ENCODE results near the gene YIPF1. TPM values are rescaled to one million over a fixed set of nuclear protein-coding genes. Genes with fewer than 3 reads are reported as not detected.
"Not testable (repeated sequence)": the region's sequence is repeated elsewhere in the genome, so short reads cannot be mapped to it uniquely, and the experiment has no call there.

Gene YIPF1
- total RNA-seq, 1 donor from 2014 or later, result 9.1 TPM

DNA sequence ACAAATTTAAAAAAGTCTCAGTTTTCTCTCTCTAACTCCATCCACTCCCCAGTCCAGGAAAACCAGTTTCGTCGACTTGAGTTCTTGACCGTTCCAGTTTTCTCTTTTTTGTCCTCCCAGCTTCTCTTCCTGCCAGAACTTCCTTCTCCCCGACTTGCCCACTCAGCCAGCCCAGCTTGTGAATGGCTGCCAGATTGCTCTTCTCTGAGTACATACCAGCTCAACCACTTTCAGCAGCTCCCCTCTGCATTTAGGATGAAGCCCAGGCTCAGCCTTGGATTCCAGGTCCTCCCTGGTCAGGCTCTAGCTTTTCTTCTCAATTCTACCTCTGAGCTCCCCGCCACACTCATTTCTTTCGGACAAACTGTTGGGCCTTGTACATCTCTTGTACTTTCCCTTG is 5.8 kb upstream of the YIPF1 start:
- no peak for DNase-seq (ENCODE audit: low spot score)

DNA sequence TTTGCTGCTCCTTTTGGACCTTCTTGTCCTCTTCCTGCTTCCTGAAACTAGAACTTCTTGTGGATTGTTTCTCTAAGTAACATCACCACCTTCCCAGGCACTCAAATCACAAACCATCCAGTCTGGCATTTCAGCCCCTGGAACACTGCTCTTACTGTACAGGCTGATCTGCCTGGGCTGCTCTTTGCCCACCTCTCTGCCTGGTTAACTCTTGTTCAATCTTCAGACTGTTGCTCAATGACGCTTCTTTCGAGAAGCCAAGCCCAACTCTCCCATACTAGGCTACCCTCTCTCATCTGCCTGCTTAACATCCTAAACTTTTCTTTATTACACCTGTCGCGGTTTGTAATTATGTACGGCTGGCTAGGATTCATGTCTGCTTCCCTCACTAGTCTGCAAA is 5.0 kb upstream of the YIPF1 start:
- no peak for DNase-seq (ENCODE audit: low spot score)

DNA sequence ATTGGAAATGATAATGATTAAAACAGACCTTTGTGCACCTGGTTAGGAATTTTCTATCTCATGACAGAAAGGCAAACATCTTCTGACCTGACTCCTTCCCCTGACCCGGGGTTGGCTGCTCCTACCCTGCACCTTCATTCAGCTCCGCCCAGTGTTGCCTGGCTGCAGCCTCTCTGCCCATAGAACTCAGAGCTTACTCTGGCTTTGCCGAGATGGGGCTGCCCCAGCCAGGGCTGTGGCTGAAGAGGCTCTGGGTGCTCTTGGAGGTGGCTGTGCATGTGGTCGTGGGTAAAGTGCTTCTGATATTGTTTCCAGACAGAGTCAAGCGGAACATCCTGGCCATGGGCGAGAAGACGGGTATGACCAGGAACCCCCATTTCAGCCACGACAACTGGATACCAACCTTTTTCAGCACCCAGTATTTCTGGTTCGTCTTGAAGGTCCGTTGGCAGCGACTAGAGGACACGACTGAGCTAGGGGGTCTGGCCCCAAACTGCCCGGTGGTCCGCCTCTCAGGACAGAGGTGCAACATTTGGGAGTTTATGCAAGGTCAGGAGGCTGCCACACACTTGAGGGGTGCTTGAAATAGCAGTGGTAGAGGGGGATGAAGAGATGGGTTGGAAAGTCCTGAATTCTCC is 4.5 kb upstream of the YIPF1 start, which contains the start of gene DIO1:
Gene DIO1 (plus strand): TSS at position 189 of the 638 bp plus-strand sequence. CDS start 24 bp downstream, at position 213.
- no peak for DNase-seq (ENCODE audit: low spot score)

DNA sequence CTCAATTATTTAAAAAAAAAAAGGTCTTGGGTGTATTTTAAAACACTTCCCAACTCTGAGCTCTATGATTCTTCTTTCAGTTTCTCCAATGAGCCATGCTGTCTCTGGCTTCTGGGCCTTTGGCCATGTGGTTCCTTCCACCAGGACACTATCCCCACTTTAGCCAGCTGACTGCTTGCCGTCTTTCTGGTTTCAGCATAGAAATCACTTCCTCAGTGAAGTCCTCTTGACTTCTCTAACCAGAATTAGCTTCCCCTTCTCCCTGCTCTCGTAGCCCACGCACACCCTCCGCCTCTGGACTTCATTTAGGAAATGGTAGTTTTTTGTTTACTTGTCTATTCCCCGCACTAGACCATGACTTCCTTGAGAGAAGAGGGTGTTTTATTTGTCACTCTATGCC is 3.3 kb upstream of the YIPF1 start:
- peak; percentile 41 for DNase-seq (ENCODE audit: low spot score)

DNA sequence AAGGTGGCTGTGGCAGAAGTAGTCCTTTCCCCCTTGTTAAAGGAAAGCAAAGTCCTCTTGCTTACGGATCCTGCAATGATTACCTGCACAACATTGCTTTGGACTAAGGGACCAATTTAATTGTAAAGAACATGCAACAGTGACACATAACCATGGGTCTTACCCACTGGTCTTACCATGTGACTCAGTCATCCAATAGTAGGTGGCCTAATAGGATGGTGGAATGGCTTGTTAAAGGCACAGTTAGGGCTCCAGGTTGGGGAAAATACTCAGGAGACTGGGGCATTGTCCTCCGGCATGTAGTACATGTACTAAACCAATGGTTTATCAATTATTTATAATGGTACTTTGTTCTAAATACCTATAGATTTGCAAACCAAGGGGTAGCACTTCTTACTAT is 2.1 kb upstream of the YIPF1 start:
- no peak for DNase-seq (ENCODE audit: low spot score)

DNA sequence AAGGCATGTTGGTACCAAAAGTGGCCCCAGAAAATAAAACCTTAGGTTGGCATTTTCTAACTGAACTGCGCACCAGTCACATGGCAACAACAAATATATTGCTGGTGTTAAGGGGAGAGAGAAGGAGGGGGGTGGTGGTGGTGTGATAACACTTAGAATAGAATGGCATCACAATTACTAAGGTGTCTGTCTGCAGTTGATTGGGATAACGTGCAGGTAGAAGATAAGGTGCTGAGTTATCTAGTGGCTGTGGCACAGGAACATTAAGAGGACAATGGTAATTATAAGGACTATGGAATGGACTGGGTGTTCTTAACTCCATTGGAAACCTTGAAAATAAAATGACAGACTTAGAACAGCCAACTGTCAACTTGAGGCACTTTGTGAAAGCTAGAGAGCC is 1.4 kb upstream of the YIPF1 start:
- no peak for DNase-seq (ENCODE audit: low spot score)

DNA sequence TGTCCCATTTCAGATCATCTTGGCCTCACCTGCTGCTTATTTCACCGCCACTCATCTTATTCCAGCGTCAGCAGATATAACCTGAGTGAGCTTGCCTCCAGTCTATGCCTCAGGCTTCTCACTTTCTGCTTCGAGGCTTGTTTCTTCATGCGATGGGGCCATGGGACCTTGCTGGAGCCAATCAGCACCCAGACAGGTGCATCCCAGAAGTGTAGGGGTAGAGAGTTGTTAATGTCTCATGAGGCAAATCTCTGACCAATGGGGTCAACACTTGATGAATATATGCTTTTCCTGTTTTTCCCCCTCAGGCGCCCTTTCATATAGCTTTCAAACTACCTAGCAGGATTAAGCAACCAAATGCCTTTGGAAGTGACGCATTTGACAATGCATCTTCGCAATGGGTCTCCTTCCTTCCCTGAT is 935 bp upstream of the YIPF1 start:
- DNase-seq (ENCODE audit: low spot score), result no peak

DNA sequence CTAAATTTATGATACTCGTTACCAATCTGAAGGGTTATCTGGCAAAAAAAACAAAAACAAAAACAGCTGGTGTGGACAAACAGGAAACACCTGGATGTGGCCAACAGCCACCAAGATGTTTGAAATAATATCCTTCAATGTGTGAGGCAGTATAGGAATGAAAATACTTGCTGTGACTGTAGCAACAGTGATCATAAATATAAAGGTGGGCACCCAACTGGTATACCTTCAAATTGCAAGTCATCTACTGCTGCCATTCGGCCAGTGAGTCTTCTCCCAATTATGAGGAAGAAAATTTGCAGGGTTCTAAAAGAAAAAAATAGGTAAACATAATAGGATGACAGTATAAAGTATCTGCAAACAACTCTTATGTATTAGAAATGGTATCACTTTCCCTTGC is 916 bp downstream of the YIPF1 start:
- no peak for DNase-seq (ENCODE audit: low spot score)

DNA sequence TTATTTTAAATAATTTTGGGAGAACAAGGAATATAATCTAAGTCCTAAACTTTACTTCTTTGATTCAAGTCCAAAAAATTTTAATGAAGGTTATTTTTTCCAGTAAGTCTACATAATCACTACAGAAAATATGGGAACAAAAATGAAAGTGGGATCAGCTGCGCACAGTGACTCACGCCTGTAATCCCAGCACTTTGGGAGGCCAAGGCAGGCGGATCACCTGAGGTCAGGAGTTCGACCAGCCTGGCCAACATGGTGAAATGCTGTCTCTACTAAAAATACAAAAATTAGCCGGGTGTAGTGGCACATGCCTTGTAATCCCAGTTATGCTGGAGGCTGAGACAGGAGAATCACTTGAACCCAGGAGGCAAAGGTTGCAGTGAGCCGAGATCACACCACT is 6.0 kb downstream of the YIPF1 start:
- DNase-seq (ENCODE audit: low spot score), result not testable (repeated sequence)

DNA sequence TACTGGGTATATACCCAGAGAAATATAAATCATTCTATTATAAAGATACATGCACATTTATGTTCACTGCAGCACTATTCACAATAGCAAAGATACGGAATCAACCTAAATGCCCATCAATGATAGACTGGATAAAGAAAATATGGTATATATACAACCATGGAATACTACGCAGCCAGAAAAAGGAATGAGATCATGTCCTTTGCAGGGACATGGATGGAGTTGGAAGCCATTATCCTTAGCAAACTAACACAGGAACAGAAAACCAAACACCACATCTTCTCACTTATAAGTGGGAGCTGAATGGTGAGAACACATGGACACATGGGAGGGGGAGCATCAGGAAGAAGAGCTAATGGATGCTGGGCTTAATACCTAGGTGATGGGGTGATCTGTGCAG is 7.7 kb downstream of the YIPF1 start:
- DNase-seq (ENCODE audit: low spot score), result not testable (repeated sequence)

DNA sequence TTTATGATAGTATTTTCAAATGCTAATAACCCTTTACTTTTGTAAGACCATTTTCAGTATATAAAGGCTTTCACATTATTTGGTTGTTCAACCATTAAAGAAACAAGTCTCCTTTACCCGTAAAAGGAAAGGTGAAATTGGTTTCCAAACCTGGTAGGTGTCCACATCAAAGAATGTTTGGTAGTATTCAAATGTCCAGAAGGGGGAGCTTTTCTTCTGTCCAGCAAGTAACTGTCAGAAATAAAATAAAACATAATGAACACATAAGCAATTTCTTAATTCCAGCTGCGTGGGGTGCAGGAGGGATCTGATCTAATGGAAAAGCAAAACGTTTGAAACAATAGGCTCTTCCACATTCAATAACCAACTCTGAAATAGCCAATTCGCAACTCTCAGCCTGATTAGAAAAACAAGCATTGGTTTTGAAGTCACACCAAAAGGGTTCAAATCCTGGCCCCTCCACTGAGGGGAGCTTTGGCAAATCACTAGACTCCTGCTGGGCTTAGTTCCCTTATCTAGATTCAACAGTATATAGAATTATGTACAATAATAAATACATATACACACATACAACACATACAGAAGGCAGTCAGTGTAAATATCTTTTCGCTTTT is 11.0 kb downstream of the YIPF1 start:
- peak; percentile 39 for DNase-seq (ENCODE audit: low spot score)

DNA sequence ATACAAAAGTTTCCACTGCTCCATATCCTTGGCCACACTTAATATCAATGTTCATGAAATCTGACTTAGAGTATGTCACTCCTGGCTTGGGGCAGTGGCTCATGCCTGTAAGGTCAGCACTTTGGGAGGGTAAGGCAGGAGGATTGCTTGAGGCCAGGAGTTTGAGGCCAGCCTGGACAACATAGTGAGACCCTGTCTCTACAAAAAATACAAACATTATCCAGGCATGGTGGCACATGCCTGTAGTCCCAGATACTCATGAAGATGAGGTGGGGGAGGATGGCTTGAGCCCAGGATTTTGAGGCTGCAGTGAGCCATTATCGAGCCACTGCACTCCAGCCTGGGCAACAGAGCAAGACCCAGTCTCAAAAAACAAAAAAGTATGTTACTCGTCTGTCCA is 14.4 kb downstream of the YIPF1 start:
- not testable (repeated sequence) for DNase-seq (ENCODE audit: low spot score)

DNA sequence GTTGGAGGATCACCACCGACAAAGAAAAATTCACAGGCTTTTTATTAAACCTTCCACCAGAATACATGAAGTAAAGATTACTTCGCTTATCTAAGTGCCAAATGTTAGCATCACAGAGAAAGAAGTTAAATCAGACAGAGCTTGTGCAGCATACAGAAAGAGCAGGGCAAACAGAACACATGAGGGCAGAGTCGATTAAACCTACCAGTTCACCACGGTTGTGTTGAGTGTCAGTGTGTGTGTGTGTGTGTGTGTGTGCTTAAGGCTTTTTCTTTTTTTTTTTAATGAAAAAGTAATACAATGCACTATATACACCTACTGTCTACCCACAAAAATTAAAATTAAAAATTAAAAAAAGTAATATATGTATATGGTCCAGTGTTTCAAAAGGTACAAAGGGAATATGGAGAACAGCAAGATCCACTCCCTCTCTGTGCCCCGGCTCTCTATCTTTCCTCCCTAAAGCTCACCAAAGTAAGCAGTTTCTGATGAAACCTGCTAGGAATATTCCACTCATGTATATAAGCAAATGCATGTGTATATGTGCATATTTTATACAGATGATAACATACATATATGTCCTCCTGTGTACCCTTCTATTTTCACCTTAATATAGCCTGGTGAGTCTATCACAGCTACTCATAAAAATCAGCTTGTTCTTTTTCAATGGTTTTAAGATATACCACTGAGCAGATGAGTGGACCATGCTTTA is 17.7 kb downstream of the YIPF1 start:
- peak; percentile 39 for DNase-seq (ENCODE audit: low spot score)

DNA sequence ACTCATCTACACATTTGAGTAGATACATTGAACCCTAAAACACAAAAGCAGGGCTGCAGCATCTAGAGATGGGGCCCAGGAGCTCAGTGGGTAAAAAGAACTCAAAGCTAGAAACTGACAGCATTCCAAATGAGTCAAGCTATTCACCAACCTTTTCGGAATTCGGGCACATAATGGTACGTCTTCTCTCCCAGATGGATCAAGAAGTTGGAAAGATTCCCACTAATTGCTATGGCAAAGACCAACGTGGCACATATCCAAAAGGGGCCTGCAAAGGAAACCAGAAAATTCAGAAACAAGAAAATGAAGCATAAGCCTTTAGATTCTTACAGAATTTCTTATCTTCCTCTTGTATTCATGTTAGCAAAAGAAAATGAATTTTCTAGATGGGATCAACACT is 18.4 kb downstream of the YIPF1 start:
- peak; percentile 31 for DNase-seq (ENCODE audit: low spot score)

DNA sequence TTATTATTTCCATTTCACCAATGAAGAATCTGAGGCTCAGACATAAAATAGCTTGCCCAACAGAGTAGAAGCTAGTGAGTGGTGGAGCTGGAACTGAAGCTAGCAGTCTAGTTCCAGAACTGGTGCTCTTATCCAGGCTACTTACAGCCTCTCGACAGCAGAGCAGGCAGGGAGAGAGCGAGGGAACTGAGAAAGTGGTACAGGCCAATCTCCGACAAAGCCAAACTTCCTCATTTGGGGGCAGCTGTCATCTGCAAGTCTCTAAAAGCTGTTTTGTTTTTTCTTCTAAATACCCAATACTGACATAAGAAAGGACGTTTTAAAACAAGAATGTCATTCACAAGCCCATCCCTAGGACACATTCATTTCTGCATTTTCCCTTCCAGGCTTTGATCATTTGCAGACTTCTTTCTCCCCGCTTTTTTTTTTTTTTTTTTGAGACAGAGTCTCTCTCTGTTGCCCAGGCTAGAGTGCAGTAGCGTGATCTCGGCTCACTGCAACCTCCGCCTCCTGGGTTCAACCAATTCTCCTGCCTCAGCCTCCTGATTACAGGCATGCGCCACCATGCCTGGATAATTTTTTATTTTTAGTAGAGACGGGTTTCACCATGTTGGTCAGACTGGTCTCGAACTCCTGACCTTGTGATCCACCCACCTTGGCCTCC is 20.0 kb downstream of the YIPF1 start:
- DNase-seq (ENCODE audit: low spot score), result no peak

DNA sequence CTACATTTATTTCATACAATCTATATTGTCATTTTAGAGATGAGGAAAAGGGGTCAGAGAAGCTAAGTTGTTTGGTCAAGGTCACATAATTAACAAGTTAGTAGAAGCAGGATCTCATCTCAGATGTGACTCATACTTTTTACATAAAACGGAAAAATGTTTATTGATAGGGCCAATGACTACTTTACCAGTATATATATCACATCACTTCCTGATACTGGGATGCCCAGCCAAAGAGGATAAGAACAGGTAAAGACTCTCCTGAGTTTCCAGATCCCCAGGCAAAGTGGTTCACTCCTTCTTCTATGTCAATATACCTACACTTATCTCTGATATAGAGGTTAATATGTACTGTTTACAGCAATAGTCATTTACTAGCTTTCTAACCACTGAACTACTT is 21.0 kb downstream of the YIPF1 start:
- DNase-seq (ENCODE audit: low spot score), result no peak

DNA sequence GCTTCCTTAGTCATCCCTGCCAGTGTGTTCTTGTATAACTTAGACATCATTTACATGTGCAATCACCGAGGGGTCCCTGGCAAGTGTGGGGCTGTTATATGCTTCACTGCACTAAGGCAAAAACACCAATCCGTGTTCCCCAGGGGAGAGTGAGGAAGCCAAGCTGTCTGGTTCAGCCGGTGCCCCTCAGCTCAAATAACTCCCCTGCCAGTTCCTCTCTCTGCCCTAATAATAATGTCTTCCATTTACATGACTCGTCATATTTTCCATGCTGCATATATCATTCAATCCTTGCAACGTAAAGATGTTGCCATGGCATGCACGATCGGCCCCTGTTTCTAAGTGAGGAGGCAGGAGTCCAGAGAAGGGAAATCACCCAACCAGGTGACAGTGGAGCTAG is 27.1 kb downstream of the YIPF1 start:
- no peak for DNase-seq (ENCODE audit: low spot score)

DNA sequence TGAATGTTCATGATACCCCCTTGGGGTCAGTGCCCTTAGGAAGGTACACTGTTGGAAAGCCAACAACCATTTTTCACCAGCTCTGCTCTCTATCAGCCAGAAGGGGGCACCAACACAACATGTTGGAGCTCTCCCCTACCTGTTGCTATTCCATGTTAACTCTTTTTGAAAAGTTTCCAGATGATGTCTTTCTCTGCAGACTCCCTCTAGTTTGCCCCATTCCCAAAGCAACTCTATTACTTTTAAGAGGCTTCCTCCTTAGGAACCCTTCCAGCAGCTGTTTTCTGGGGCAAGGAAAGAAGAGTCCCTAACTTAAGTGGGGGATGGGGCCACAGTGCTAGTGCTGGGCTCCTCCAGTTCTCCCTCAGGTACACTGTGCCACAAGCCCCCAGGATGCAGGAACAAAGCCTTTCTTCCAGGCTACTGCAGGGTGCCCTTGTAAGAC is 28.6 kb downstream of the YIPF1 start:
- DNase-seq (ENCODE audit: low spot score), result peak; percentile 66

DNA sequence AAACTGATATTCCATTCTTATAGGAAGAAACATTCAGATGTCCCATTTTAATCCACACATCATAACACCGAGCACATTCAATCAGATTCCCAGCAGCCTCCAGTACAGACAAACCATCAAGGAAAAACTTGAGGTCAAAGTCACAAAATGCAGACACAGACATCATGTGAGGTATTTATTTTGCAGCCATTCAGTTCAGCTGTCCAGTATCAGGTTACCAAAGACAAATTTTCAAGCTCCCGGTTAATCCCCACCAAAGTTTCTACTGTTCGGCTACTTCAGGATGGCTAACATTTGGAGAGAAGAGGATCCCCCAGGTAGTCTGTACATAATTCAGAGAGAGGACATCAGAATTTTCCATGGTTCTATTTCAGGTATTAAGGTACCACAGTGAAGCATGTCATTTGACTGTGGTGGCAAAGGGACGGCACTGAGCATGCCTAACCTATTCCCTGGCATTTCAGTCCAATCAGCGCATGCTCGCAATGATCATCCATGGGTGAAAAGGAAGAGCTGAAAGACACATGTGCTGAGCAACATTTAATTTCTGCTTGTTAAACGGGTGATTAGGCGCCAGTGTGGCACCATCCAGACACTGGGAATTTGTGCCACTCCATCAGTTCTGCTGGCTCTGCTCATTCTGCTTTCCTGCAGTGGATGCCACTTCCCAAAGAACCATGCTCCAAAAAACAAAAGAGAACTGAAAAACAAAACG is 37.9 kb downstream of the YIPF1 start:
- no peak for DNase-seq (ENCODE audit: low spot score)

DNA sequence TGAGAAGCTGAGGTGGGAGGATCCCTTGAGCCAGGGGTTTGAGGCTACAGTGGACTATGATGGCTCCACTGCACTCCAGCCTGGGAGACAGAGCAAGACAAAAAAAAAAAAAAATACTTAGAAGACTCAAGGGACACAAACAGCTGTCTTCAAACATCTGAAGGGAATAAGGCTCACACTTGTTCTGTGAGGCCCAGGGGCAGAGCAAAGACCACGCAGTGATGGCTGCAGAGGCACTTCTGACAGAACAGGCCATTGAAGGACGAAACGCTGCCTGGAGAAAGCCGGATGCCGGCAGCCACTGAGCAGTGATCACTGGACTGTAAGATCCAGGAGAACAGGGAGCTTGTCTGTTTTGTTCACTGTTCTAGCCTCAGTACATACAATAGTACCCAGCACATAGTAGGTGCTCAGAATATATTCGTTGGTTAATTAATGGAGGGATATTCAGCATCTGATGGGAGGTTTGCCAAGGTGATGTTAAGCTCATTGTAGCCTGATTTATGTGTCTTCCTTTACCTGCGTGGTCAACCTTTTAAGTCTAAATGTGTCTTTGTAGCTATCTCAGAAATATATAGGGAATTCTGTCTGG is 39.4 kb downstream of the YIPF1 start:
- DNase-seq (ENCODE audit: low spot score), result no peak

DNA sequence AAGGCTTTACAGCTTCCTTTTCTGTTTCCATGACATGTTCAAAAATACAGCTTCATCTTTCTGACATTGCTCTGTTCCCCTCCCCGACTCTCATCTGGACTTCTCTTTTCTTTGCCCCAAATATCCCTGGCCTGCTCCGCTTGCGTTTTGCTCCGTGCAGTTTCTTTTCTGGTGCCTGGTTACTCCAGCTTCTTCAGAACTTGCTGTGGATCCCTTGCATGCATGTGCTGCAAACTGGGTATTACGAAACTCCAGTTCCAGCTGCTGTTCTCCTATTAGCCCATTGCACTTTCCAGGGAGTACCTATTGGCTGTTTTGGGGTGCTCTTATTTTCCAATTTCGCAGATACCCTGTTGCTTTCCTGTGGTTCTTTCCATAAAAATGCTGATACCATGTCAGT is 41.6 kb downstream of the YIPF1 start:
- peak; percentile 18 for DNase-seq (ENCODE audit: low spot score)

All from umbilical cord (tissue), 2 donors.